Measurements from ENCODE around the gene MDFI.

Gene MDFI

GRCh38 chr6:41674231-41675000 lies 36.1 kb downstream of the MDFI start:
- no peak for DNase-seq

GRCh38 chr6:41675176-41675775 lies 37.0 kb downstream of the MDFI start:
- DNase-seq = no peak

GRCh38 chr6:41675992-41676391 lies 37.7 kb downstream of the MDFI start:
- no peak for DNase-seq

- DNase-seq = no peak
These were observed 38.2 kb downstream of the MDFI start for GRCh38 chr6:41676431-41676830.

GRCh38 chr6:41677124-41677921 lies 39.1 kb downstream of the MDFI start:
- DNase-seq = no peak

- no peak for DNase-seq
These were observed 40.3 kb downstream of the MDFI start for GRCh38 chr6:41678511-41679084.

- no peak for DNase-seq
These were observed 41.4 kb downstream of the MDFI start for GRCh38 chr6:41679696-41680095.

GRCh38 chr6:41680182-41680965 lies 42.1 kb downstream of the MDFI start:
- DNase-seq = no peak

- peak; percentile 95 for DNase-seq
These were observed 43.8 kb downstream of the MDFI start for GRCh38 chr6:41682056-41682477.

GRCh38 chr6:41682497-41683272 lies 44.4 kb downstream of the MDFI start:
- DNase-seq = no peak

GRCh38 chr6:41683273-41683522 lies 44.9 kb downstream of the MDFI start:
- no peak for DNase-seq

- DNase-seq = peak; percentile 69
These were observed 45.4 kb downstream of the MDFI start for GRCh38 chr6:41683523-41684310.

- no peak for DNase-seq
These were observed 46.3 kb downstream of the MDFI start for GRCh38 chr6:41684311-41685180.

GRCh38 chr6:41685641-41686380 lies 47.5 kb downstream of the MDFI start:
- no peak for DNase-seq

GRCh38 chr6:41687501-41688175 lies 49.4 kb downstream of the MDFI start:
- no peak for DNase-seq

- no peak for DNase-seq
These were observed 50.1 kb downstream of the MDFI start for GRCh38 chr6:41688256-41688965.

- DNase-seq = peak; percentile 25
These were observed 51.1 kb downstream of the MDFI start for GRCh38 chr6:41689171-41690008.

Measured in fibroblast of upper back skin (primary cell).